Subcutaneous abdominal adipose tissue (tissue), 5 donors: Measurements from ENCODE around the gene PMFBP1.

Experiments
- H3K27ac ChIP-seq: one replicate; pipeline ENCODE4 v1.7.0; 2013; ENCODE audit warnings: low read depth, mild to moderate bottlenecking, inconsistent platforms, low read length, moderate library complexity
- H3K27me3 ChIP-seq, 5 donors: one replicate each; pipeline ENCODE4 v1.7.0; 2013; ENCODE audit warnings: low read length in 5 of 5, inconsistent platforms in 1 of 5; ENCODE audit not compliant: control insufficient read depth in 5 of 5, insufficient read depth in 4 of 5
- H3K36me3 ChIP-seq, 5 donors: one replicate each; pipeline ENCODE4 v1.7.0; 2013; ENCODE audit warnings: low read length in 5 of 5; ENCODE audit not compliant: control insufficient read depth in 5 of 5, insufficient read depth in 5 of 5
- H3K4me1 ChIP-seq, 5 donors: one replicate each; pipeline ENCODE4 v1.7.0; 2013; ENCODE audit warnings: low read length in 5 of 5, mild to moderate bottlenecking in 3 of 5, moderate library complexity in 1 of 5; ENCODE audit not compliant: control insufficient read depth in 5 of 5, insufficient read depth in 5 of 5
- H3K4me3 ChIP-seq, 5 donors: one replicate each; pipeline ENCODE4 v1.7.0; 2013; ENCODE audit warnings: low read length in 5 of 5, low read depth in 1 of 5
- H3K9ac ChIP-seq, 5 donors: one replicate each; pipeline ENCODE4 v1.7.0; 2013; ENCODE audit warnings: low read length in 5 of 5, mild to moderate bottlenecking in 4 of 5, moderate library complexity in 3 of 5
- H3K9me3 ChIP-seq, 5 donors: one replicate each; pipeline ENCODE4 v1.7.0; 2013; ENCODE audit warnings: low read length in 5 of 5; ENCODE audit not compliant: control insufficient read depth in 5 of 5
- donor health status: healthy.
- donor health status: healthy.
- donor health status: healthy.
- donor health status: healthy.
- donor health status: healthy.

The PMFBP1 gene

GRCh38 chr16:72134507-72134906, 37.4 kb downstream of the PMFBP1 start:
- H3K9ac ChIP-seq: no peak overlapping the region
- H3K9me3 ChIP-seq: no peaks in the 10 kb centered on the region
- no peaks in the 10 kb centered on the region for H3K4me1 ChIP-seq
- no peak overlapping the region for H3K27ac ChIP-seq
- no peak overlapping the region for H3K4me3 ChIP-seq
- no peaks in the 10 kb centered on the region for H3K27me3 ChIP-seq
- H3K36me3 ChIP-seq: no peaks in the 10 kb centered on the region

- no peak overlapping the region for H3K9ac ChIP-seq
- H3K36me3 ChIP-seq: no peaks in the 10 kb centered on the region
- no peaks in the 10 kb centered on the region for H3K9me3 ChIP-seq
- no peak overlapping the region for H3K27ac ChIP-seq
- H3K4me1 ChIP-seq: no peaks in the 10 kb centered on the region
- H3K27me3 ChIP-seq: no peaks in the 10 kb centered on the region
- H3K4me3 ChIP-seq: no peak overlapping the region
These were observed 39.2 kb downstream of the PMFBP1 start for GRCh38 chr16:72132726-72133125.

- H3K36me3 ChIP-seq: no peaks in the 10 kb centered on the region
- no peaks in the 10 kb centered on the region for H3K4me1 ChIP-seq
- H3K9me3 ChIP-seq: no peaks in the 10 kb centered on the region
- no peaks in the 10 kb centered on the region for H3K27me3 ChIP-seq
- no peak overlapping the region for H3K27ac ChIP-seq
- H3K4me3 ChIP-seq: no peak overlapping the region
- no peak overlapping the region for H3K9ac ChIP-seq
These were observed 40.9 kb downstream of the PMFBP1 start for GRCh38 chr16:72131036-72131435.

GRCh38 chr16:72129976-72130656, 41.8 kb downstream of the PMFBP1 start:
- Histone ChIP-seq H3K4me1 (peaks cover 0 to 6% (median 0%) of the 10 kb centered on the region in 5 donors), H3K27me3 (no peaks in the 10 kb centered on the region), H3K9ac (no peak overlapping the region), H3K4me3 (no peak overlapping the region), H3K36me3 (no peaks in the 10 kb centered on the region), H3K9me3 (no peaks in the 10 kb centered on the region), H3K27ac (no peak overlapping the region)

GRCh38 chr16:72128701-72129100, 43.3 kb downstream of the PMFBP1 start:
- H3K27ac ChIP-seq: no peak overlapping the region

GRCh38 chr16:72126429-72126765, 45.6 kb downstream of the PMFBP1 start:
- H3K9me3 ChIP-seq: no peaks in the 10 kb centered on the region
- H3K27ac ChIP-seq: no peak overlapping the region
- H3K27me3 ChIP-seq: no peaks in the 10 kb centered on the region
- H3K36me3 ChIP-seq: no peaks in the 10 kb centered on the region
- H3K4me1 ChIP-seq: peaks cover 0 to 14% (median 0%) of the 10 kb centered on the region in 5 donors
- H3K4me3 ChIP-seq: no peak overlapping the region
- H3K9ac ChIP-seq: no peak overlapping the region

More at GRCh38 chr16:72128701-72129100, 43.3 kb downstream of the PMFBP1 start:
- no peaks in the 10 kb centered on the region for H3K36me3 ChIP-seq
- H3K9me3 ChIP-seq: no peaks in the 10 kb centered on the region
- H3K27me3 ChIP-seq: no peaks in the 10 kb centered on the region
- H3K4me1 ChIP-seq: peaks cover 0 to 14% (median 0%) of the 10 kb centered on the region in 5 donors
- no peak overlapping the region for H3K9ac ChIP-seq
- no peak overlapping the region for H3K4me3 ChIP-seq

GRCh38 chr16:72125635-72126428, 46.1 kb downstream of the PMFBP1 start:
- no peak overlapping the region for H3K9ac ChIP-seq
- H3K4me3 ChIP-seq: no peak overlapping the region
- peaks cover 0 to 14% (median 0%) of the 10 kb centered on the region in 5 donors for H3K4me1 ChIP-seq
- H3K9me3 ChIP-seq: no peaks in the 10 kb centered on the region
- no peaks in the 10 kb centered on the region for H3K36me3 ChIP-seq
- H3K27ac ChIP-seq: no peak overlapping the region
- H3K27me3 ChIP-seq: no peaks in the 10 kb centered on the region

- no peaks in the 10 kb centered on the region for H3K27me3 ChIP-seq
- H3K27ac ChIP-seq: no peak overlapping the region
- peak overlapping the region in 1 of 5 donors; percentile 2 for H3K9ac ChIP-seq
- peaks cover 0 to 14% (median 0%) of the 10 kb centered on the region in 5 donors for H3K4me1 ChIP-seq
- H3K4me3 ChIP-seq: peak overlapping the region in 2 of 5 donors; percentile 19 to 34
- H3K36me3 ChIP-seq: no peaks in the 10 kb centered on the region
- no peaks in the 10 kb centered on the region for H3K9me3 ChIP-seq
These were observed 47.0 kb downstream of the PMFBP1 start for GRCh38 chr16:72124761-72125634.

GRCh38 chr16:72124148-72124547, 47.8 kb downstream of the PMFBP1 start:
- peak overlapping the region in 1 of 5 donors; percentile 2 for H3K9ac ChIP-seq
- no peaks in the 10 kb centered on the region for H3K27me3 ChIP-seq
- no peaks in the 10 kb centered on the region for H3K36me3 ChIP-seq
- no peak overlapping the region for H3K27ac ChIP-seq
- no peak overlapping the region for H3K4me3 ChIP-seq
- H3K4me1 ChIP-seq: peaks cover 0 to 14% (median 0%) of the 10 kb centered on the region in 5 donors
- no peaks in the 10 kb centered on the region for H3K9me3 ChIP-seq
